ENCODE measurements around the gene BORCS8. TPM values are rescaled to one million over a fixed set of nuclear protein-coding genes. Genes with fewer than 3 reads are reported as not detected.

The BORCS8 gene
- total and polyA plus RNA-seq, 2 of the 4 experiments (the other 2 are of a cell fraction): 16.7 to 33.9 TPM

GRCh38 chr19:19207637-19208572 is 16.0 kb upstream of the BORCS8 start (continued):
- no peak for TF ChIP-seq RCOR1 (IDR thresholded peaks at IDR 0.05; ENCODE audit: insufficient replicate concordance, low read length)

DNA sequence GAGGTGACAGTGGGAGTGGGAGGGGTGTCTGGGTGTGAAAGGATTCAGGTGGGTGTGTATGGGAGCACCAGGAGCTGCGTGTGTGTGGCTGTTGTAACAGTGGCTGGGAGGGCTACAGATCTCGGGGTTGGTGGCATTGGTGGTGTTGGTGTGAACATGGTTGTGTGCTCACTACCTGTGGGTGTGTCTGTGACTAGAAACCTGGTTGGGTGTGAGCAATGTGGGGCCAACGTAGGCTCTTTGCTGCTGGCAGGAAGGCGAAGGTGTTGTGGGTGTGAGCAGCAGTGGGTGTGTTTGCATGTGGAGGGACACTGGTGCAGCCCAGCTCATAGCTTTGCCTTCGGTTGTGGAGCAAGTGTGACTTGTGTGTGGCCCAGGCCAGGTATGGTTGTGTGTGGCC is 15.0 kb upstream of the BORCS8 start:
- Histone ChIP-seq H3K4me2 (ENCODE audit: low read depth, low read length) (no peak overlapping the region), H4K20me1 (ENCODE audit: insufficient read depth, low read length) (no peaks in the 10 kb centered on the region), H3K9me3 (ENCODE audit: control insufficient read depth, insufficient read depth, low read length) (no peaks in the 10 kb centered on the region), H3K4me3 (ENCODE audit: insufficient read depth, low read depth, low read length) (no peak overlapping the region), H3K9ac (ENCODE audit: low read depth, low read length) (no peak overlapping the region), H2AK5ac (ENCODE audit: low read depth, low read length) (no peak overlapping the region), H2BK20ac (ENCODE audit: low read depth, low read length) (no peak overlapping the region), H4K91ac (ENCODE audit: insufficient read depth, low read depth, low read length) (no peak overlapping the region), H3K4me1 (ENCODE audit: control insufficient read depth, insufficient read depth, low read length) (peaks cover 3% of the 10 kb centered on the region; the same call in 1 of the 2 replicates), H4K8ac (ENCODE audit: low read depth in 2 of 2, low read length in 2 of 2) (no peak overlapping the region), H3K23ac (ENCODE audit: low read depth, low read length) (no peak overlapping the region), H2AFZ (replicated peaks; ENCODE audit: low read length, poor library complexity) (no peak overlapping the region), H3K36me3 (ENCODE audit: control insufficient read depth, insufficient read depth, low read length) (peaks cover 3% of the 10 kb centered on the region; the same call in 1 of the 2 replicates), H2BK5ac (ENCODE audit: low read depth, low read length, poor library complexity, severe bottlenecking) (no peak overlapping the region), H3K27me3 (ENCODE audit: control insufficient read depth, insufficient read depth, low read length) (peaks cover 19% of the 10 kb centered on the region), H3K27ac (ENCODE audit: insufficient read depth, low read length) (no peak overlapping the region), H3K9me1 (ENCODE audit: insufficient read depth, low read length) (0 out of 2 replicates have a peak, but pooled peaks cover 5% of the 10 kb centered on the region), H3K56ac (ENCODE audit: extremely low read depth, insufficient read depth, low read length) (no peak overlapping the region), H2AK9ac (replicated peaks; ENCODE audit: low read depth, low read length, poor library complexity) (no peak overlapping the region), H2BK120ac (ENCODE audit: low read depth, low read length) (no peak overlapping the region), H3K14ac (replicated peaks; ENCODE audit: low read depth, low read length) (no peak overlapping the region), H3K79me1 (ENCODE audit: low read depth in 1 of 2, low read length in 2 of 2) (peaks cover 5 to 12% of the 10 kb centered on the region in 2 experiments), H3K18ac (ENCODE audit: low read depth, low read length) (no peak overlapping the region), H3K4ac (ENCODE audit: low read depth, low read length) (no peak overlapping the region), H2BK15ac (ENCODE audit: low read depth, low read length) (no peak overlapping the region), H4K5ac (ENCODE audit: low read depth, low read length) (no peak overlapping the region)
- intact Hi-C loops (cut with micrococcal nuclease): no loop called here
- CTCF ChIA-PET: no interaction called here
- ATAC-seq (ENCODE audit: low read depth): no peak
- DNase-seq: no peak
- BruUV-seq (replicated peaks): no TSS peak
- POLR2A ChIA-PET (ENCODE audit: unreplicated experiment): no interaction called here
- TF ChIP-seq RCOR1 (IDR thresholded peaks at IDR 0.05; ENCODE audit: insufficient replicate concordance, low read length) (no peak), MAZ (IDR thresholded peaks at IDR 0.05; ENCODE audit: borderline replicate concordance, low read depth, low read length) (no peak), CHD1 (IDR thresholded peaks at IDR 0.05; ENCODE audit: low read depth, low read length) (no peak), BHLHE40 (IDR thresholded peaks at IDR 0.05; ENCODE audit: low read depth, low read length) (no peak), SMC3 (IDR thresholded peaks at IDR 0.05; ENCODE audit: low read depth, low read length) (no peak), FOS (IDR thresholded peaks at IDR 0.05; ENCODE audit: low read depth, low read length) (no peak), CEBPB (IDR thresholded peaks at IDR 0.05; ENCODE audit: low read depth, low read length) (no peak), RFX5 (IDR thresholded peaks at IDR 0.05; ENCODE audit: low read depth, low read length) (no peak)
- in situ Hi-C loops (cut with MboI; ENCODE audit: low sequenced_read_pairs): no loop called here
- WGBS, 2 experiments (ENCODE audit: extremely low coverage in 2 of 2, insufficient read length in 1 of 2): 55% methylated on average over 5 of the region's 5 CpGs; no CpG with 5 or more reads in 1 of the 2 experiments
- dilution Hi-C loops (cut with HindIII; ENCODE audit: low sequenced_read_pairs, unreplicated experiment): no loop called here

All from IMR-90 (cell line).